Activated CD4-positive, alpha-beta T cell treated with anti-CD3 and anti-CD28 coated beads for 36 hours (primary cell): ENCODE measurements around the gene ZMYM4. TPM values are rescaled to one million over a fixed set of nuclear protein-coding genes. Genes with fewer than 3 reads are reported as not detected.
"Not testable (repeated sequence)": the region's sequence is repeated elsewhere in the genome, so short reads cannot be mapped to it uniquely, and the experiment has no call there.

ENCODE experiments used
- ATAC-seq: fragments of 200-7000 bp; cut with Tn5 transposase; one replicate; pipeline ENCODE4 v1.10.0; 2021; ENCODE audit warnings: mild to moderate bottlenecking, moderate library complexity
- CTCF ChIA-PET: fragments of 350-600 bp; sonication (Branson Sonifier 250); formaldehyde crosslinking; loops from one replicate; lab custom pipeline; 2021; ENCODE audit warnings: antibody characterized with exemption; lab: Charles Lee
- POLR2A ChIA-PET: fragments of 350-600 bp; sonication (Branson Sonifier 250); formaldehyde crosslinking; loops from one replicate; lab custom pipeline; 2021; ENCODE audit warnings: antibody characterized with exemption, inconsistent platforms; lab: Charles Lee
- DNase-seq: peaks from one replicate; pipeline ENCODE4 v3.0.0-alpha.2; 2020
- H3K27ac Mint-ChIP-seq: one replicate; pipeline ENCODE4 v1.8.0; 2021; ENCODE audit warnings: mixed read lengths
- H3K27me3 Mint-ChIP-seq: one replicate; pipeline ENCODE4 v1.8.0; 2021; ENCODE audit warnings: mixed read lengths
- H3K36me3 Mint-ChIP-seq: one replicate; pipeline ENCODE4 v1.8.0; 2021; ENCODE audit warnings: low read depth, mixed read lengths
- H3K4me1 Mint-ChIP-seq: one replicate; pipeline ENCODE4 v1.8.0; 2021; ENCODE audit warnings: mixed read lengths
- H3K4me3 Mint-ChIP-seq: one replicate; pipeline ENCODE4 v1.8.0; 2021; ENCODE audit warnings: mild to moderate bottlenecking, moderate library complexity, mixed read lengths
- H3K9me3 Mint-ChIP-seq: one replicate; pipeline ENCODE4 v1.8.0; 2021; ENCODE audit warnings: low read depth, mixed read lengths
- intact Hi-C, 2 experiments: fragments of 100-400 bp; cut with DNase I in 1 of 2; cut with micrococcal nuclease in 1 of 2; formaldehyde crosslinking; loops; one replicate each; pipeline versions ENCODE4 v1.14.2 to v1.15.1; 2022 to 2024; cut with DNase I, micrococcal nuclease
- total RNA-seq, 2 experiments: library from RNA; stranded (reverse); gene quantifications; one replicate each; pipeline ENCODE4 v1.2.3, GENCODE V29; 2021

ZMYM4 gene
- total RNA-seq, 2 experiments from 2014 or later = 27.8 to 31.6 TPM

- no peaks in the 10 kb centered on the region for H3K27me3 Mint-ChIP-seq
- H3K27ac Mint-ChIP-seq = no peak overlapping the region
- H3K4me3 Mint-ChIP-seq = no peak overlapping the region
- intact Hi-C loops = no loop called here
- peaks cover 4% of the 10 kb centered on the region for H3K36me3 Mint-ChIP-seq
- DNase-seq = no peak
- H3K9me3 Mint-ChIP-seq = peaks cover 1% of the 10 kb centered on the region
- H3K4me1 Mint-ChIP-seq = peaks cover 15% of the 10 kb centered on the region
- no peak for ATAC-seq
- CTCF ChIA-PET = no interaction called here
- POLR2A ChIA-PET = no interaction called here
Measured at GRCh38 chr1:35326246-35326866, 57.8 kb downstream of the ZMYM4 start.

DNA sequence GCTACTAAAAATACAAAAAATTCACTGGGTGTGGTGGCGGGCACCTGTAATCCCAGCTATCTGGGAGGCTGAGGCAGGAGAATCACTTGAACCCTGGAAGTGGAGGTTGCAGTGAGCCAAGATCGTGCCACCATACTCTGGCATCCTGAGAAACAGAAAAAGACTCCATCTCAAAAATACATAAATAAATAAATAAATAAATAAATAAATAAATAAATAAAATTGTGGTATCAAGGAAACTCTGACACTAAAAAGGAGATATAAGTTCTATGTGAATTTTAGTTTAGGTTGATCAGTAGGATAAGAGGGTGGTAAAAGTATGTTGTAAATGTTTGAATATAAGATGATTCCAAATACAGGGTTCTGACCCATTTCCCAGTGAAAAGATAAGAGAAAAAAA, 63.1 kb downstream of the ZMYM4 start:
- H3K4me3 Mint-ChIP-seq, H3K4me1 Mint-ChIP-seq, H3K27ac Mint-ChIP-seq, ATAC-seq, H3K27me3 Mint-ChIP-seq, intact Hi-C loops, H3K9me3 Mint-ChIP-seq, DNase-seq: not testable (repeated sequence)
- peaks cover 12% of the 10 kb centered on the region for H3K36me3 Mint-ChIP-seq
- CTCF ChIA-PET = interaction anchor here (0.7 kb wide), 1 partner anchor 11 kb away, joined by 3 read pairs; no protein-coding TSS in a partner anchor
- POLR2A ChIA-PET = interaction anchor here (0.7 kb wide), 1 partner anchor 255 kb away, joined by 7 read pairs; no protein-coding TSS in a partner anchor

GRCh38 chr1:35334485-35334884, 66.0 kb downstream of the ZMYM4 start:
- no peak overlapping the region for H3K4me3 Mint-ChIP-seq
- no peaks in the 10 kb centered on the region for H3K9me3 Mint-ChIP-seq
- H3K36me3 Mint-ChIP-seq = peaks cover 13% of the 10 kb centered on the region
- no peak overlapping the region for H3K27ac Mint-ChIP-seq
- ATAC-seq (no peak), DNase-seq (no peak)
- no peaks in the 10 kb centered on the region for H3K27me3 Mint-ChIP-seq
- peaks cover 3% of the 10 kb centered on the region for H3K4me1 Mint-ChIP-seq
- ChIA-PET CTCF (interaction anchor here (0.7 to 1.2 kb wide), 3 partner anchors 55 to 133 kb away, joined by 3 to 4 read pairs (median 3); no protein-coding TSS in a partner anchor), POLR2A (interaction anchor here (0.6 to 1.0 kb wide), 2 partner anchors 141 to 662 kb away, joined by 4 to 7 read pairs; partner anchors contain the start of gene SFPQ)
- intact Hi-C loops = no loop called here

GRCh38 chr1:35340519-35340918, 72.0 kb downstream of the ZMYM4 start:
- Mint-ChIP-seq H3K9me3 (no peaks in the 10 kb centered on the region), H3K27me3 (no peaks in the 10 kb centered on the region), H3K4me3 (no peak overlapping the region), H3K4me1 (peaks cover 12% of the 10 kb centered on the region), H3K27ac (no peak overlapping the region), H3K36me3 (peaks cover 11% of the 10 kb centered on the region)
- POLR2A ChIA-PET = no interaction called here
- intact Hi-C loops = no loop called here
- no peak for ATAC-seq
- CTCF ChIA-PET = interaction anchor here (1.2 kb wide), 1 partner anchor 23 kb away, joined by 3 read pairs; no protein-coding TSS in a partner anchor
- no peak for DNase-seq

DNA sequence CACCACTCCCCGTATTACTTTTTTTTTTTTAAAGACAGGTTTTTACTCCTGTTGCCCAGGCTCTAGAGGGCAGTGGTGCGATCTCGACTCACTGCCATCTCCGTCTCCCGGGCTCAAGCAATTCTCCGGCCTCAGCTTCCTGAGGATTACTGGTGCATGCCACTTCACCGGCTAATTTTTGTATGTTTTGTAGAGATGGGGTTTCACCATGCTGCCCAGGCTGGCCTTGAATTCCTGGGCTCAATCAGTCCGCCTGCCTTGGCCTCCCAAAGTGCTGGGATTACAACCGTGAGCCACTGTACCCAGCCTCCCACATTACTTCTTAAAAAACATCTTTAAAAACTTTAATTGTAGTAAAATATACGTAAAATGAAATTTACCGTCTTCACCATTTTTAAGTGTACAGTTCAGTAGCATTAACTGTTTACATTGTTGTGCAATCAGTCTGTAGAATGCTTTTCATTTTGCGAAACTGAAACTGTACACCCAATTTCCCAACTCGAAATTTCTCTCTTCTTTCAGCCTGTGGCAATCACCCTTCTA, 77.0 kb downstream of the ZMYM4 start:
- no peak for ATAC-seq
- intact Hi-C loops = no loop called here
- H3K27ac Mint-ChIP-seq = no peak overlapping the region
- no peak overlapping the region for H3K4me3 Mint-ChIP-seq
- peaks cover 3% of the 10 kb centered on the region for H3K36me3 Mint-ChIP-seq
- DNase-seq = no peak
- POLR2A ChIA-PET = no interaction called here
- no peaks in the 10 kb centered on the region for H3K27me3 Mint-ChIP-seq
- CTCF ChIA-PET = no interaction called here
- H3K4me1 Mint-ChIP-seq = peaks cover 15% of the 10 kb centered on the region
- no peaks in the 10 kb centered on the region for H3K9me3 Mint-ChIP-seq

DNA sequence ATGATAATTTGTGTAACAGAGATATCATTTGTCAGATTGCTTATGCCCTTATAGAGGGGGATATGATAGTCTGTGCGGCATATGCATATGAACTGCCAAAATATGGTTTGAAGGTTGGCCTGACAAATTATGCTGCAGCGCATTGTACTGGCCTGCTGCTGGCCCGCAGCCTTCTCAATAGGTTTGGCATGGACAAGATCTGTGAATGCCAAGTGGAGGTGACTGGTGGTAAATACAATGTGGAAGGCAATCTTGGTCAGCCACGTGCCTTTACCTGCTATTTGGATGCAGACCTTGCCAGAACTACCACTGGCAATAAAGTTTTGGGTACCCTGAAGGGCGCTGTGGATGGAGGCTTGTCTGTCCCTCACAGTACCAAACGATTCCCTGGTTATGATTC, 82.4 kb downstream of the ZMYM4 start:
- Mint-ChIP-seq H3K27me3 (no peaks in the 10 kb centered on the region), H3K4me3 (no peak overlapping the region), H3K4me1 (peaks cover 3% of the 10 kb centered on the region), H3K9me3 (no peaks in the 10 kb centered on the region), H3K27ac (no peak overlapping the region), H3K36me3 (peaks cover under 1% of the 10 kb centered on the region)
- ChIA-PET CTCF (no interaction called here), POLR2A (no interaction called here)
- intact Hi-C loops = no loop called here
- DNase-seq (no peak), ATAC-seq (no peak)

DNA sequence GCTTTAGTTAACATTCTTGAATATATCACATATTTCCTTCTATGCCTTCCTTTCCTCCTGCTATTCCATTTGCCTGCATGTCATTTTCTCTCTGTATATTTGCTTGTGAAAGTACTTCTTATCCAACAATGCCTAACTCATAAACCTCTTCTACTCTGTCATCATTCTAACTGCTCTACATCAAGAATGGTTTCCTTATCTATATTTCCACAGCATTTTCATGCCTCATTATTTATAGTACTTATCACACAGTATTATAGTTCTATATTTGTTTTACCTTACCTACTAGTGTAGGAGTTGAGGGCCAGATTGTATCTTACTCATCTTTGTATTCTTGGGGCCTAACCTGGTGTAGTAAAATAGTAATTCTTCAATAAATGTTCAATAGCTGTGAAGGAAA, 91.5 kb downstream of the ZMYM4 start:
- ChIA-PET POLR2A (no interaction called here), CTCF (interaction anchor here (1.3 kb wide), 1 partner anchor 10 kb away, joined by 5 read pairs; no protein-coding TSS in a partner anchor)
- no peak overlapping the region for H3K4me3 Mint-ChIP-seq
- peaks cover 11% of the 10 kb centered on the region for H3K4me1 Mint-ChIP-seq
- H3K27me3 Mint-ChIP-seq = no peaks in the 10 kb centered on the region
- DNase-seq (no peak), ATAC-seq (no peak)
- H3K9me3 Mint-ChIP-seq = no peaks in the 10 kb centered on the region
- intact Hi-C loops = loop anchor here in 1 of 2 experiments (1.0 kb wide), 1 partner anchor 9 kb away; no protein-coding TSS in a partner anchor
- H3K36me3 Mint-ChIP-seq = peaks cover 21% of the 10 kb centered on the region
- no peak overlapping the region for H3K27ac Mint-ChIP-seq

DNA sequence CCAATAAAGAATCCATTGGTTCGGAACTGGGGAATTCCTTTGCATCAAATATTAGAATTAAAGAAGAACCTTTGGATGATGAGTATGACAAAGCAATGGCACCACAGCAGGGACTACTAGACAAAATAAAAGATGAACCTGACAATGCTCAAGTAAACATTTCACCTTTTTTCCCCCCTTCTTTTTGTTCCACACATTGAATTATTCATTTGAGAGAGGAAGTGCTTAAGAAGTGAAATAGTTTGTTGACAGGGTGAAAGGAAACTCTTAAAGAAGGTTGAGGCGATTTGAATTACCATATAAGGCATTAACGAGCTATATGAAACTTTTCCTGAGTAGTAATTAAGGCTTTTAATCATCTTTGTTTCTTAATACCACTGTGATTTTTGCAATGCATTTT, 93.1 kb downstream of the ZMYM4 start:
- DNase-seq (no peak), ATAC-seq (no peak)
- no peak overlapping the region for H3K4me3 Mint-ChIP-seq
- no peaks in the 10 kb centered on the region for H3K27me3 Mint-ChIP-seq
- ChIA-PET CTCF (interaction anchor here (0.6 to 0.8 kb wide), 2 partner anchors 130 to 995 kb away, joined by 3 to 4 read pairs; no protein-coding TSS in a partner anchor), POLR2A (interaction anchor here (0.6 kb wide), 1 partner anchor 671 kb away, joined by 4 read pairs; no protein-coding TSS in a partner anchor)
- H3K36me3 Mint-ChIP-seq = peaks cover 19% of the 10 kb centered on the region
- H3K27ac Mint-ChIP-seq = no peak overlapping the region
- H3K9me3 Mint-ChIP-seq = no peaks in the 10 kb centered on the region
- peaks cover 11% of the 10 kb centered on the region for H3K4me1 Mint-ChIP-seq
- intact Hi-C loops = no loop called here

GRCh38 chr1:35364741-35365140, 96.2 kb downstream of the ZMYM4 start:
- H3K36me3 Mint-ChIP-seq = peaks cover 19% of the 10 kb centered on the region
- CTCF ChIA-PET = no interaction called here

GRCh38 chr1:35367914-35368313, 99.4 kb downstream of the ZMYM4 start:
- intact Hi-C loops = no loop called here
- H3K4me3 Mint-ChIP-seq = no peak overlapping the region
- CTCF ChIA-PET = no interaction called here
- no peaks in the 10 kb centered on the region for H3K27me3 Mint-ChIP-seq
- ATAC-seq (no peak), DNase-seq (no peak)
- H3K4me1 Mint-ChIP-seq = peaks cover 6% of the 10 kb centered on the region
- H3K27ac Mint-ChIP-seq = no peak overlapping the region
- H3K9me3 Mint-ChIP-seq = no peaks in the 10 kb centered on the region
- POLR2A ChIA-PET = no interaction called here
- H3K36me3 Mint-ChIP-seq = peaks cover 5% of the 10 kb centered on the region

More at GRCh38 chr1:35364741-35365140, 96.2 kb downstream of the ZMYM4 start:
- Mint-ChIP-seq H3K27ac (no peak overlapping the region), H3K27me3 (no peaks in the 10 kb centered on the region), H3K4me1 (peaks cover 11% of the 10 kb centered on the region), H3K4me3 (no peak overlapping the region), H3K9me3 (no peaks in the 10 kb centered on the region)
- intact Hi-C loops = no loop called here
- no peak for ATAC-seq
- POLR2A ChIA-PET = no interaction called here
- DNase-seq = no peak

DNA sequence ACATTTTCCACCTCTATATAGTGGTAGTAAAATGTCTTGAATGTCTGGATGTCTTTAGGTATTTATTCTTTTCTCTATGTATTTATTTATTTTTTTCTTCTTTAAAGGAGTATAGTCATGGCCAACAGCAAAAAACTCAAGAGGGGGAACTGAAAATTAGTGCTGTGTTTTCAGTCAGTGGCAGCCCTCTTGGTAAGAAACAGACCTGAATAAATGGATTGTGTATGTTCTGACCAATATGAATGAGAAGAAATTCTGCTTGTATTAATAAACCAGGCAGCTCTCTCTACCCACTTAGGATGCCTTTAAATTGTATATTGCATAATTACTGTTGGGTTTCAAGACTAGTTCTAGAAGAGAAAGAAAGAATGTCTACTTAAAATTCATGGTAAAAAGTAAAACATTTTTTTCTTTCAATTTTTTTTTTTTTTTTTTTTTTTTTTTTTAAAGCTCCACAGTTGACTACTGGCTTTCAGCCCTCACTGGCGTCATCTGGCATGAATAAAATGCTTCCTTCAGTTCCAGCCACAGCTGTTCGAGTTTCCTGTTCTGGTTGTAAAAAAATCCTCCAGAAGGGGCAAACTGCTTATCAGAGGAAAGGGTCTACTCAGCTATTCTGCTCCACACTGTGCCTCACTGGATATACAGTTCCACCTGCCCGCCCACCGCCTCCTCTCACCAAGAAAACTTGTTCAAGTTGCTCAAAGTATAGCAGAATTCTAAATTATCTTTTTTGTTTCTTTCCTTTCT, 101.6 kb downstream of the ZMYM4 start:
- no peaks in the 10 kb centered on the region for H3K9me3 Mint-ChIP-seq
- intact Hi-C loops = loop anchor here in 1 of 2 experiments (1.0 kb wide), 1 partner anchor 10 kb away; no protein-coding TSS in a partner anchor
- H3K27me3 Mint-ChIP-seq = no peaks in the 10 kb centered on the region
- no peaks in the 10 kb centered on the region for H3K4me1 Mint-ChIP-seq
- no peak overlapping the region for H3K4me3 Mint-ChIP-seq
- H3K36me3 Mint-ChIP-seq = peaks cover 5% of the 10 kb centered on the region
- POLR2A ChIA-PET = no interaction called here
- CTCF ChIA-PET = no interaction called here
- H3K27ac Mint-ChIP-seq = no peak overlapping the region
- DNase-seq (no peak), ATAC-seq (no peak)
